A673 (cell line): ENCODE data around the gene CPNE8. TPM values are rescaled to one million over a fixed set of nuclear protein-coding genes. Genes with fewer than 3 reads are reported as not detected.

Source experiments
- BruUV-seq: library from RNA; stranded (reverse); fragments of 400-500 nt; replicated peaks from 2 replicates; lab custom pipeline; 2021; lab: Mats Ljungman, UMichigan
- CTCF ChIA-PET: fragments of 300-600 bp; sonication (Branson Sonifier 250); formaldehyde crosslinking; loops from one replicate; lab custom pipeline; 2022; ENCODE audit warnings: antibody characterized with exemption; lab: Charles Lee
- POLR2A ChIA-PET: fragments of 300-600 bp; sonication (Branson Sonifier 250); formaldehyde crosslinking; loops from one replicate; lab custom pipeline; 2022; ENCODE audit warnings: antibody characterized with exemption; ENCODE audit not compliant: low non-redundant PET; lab: Charles Lee
- DNase-seq: peaks from one replicate; pipeline ENCODE4 v3.0.0-alpha.2; 2015; ENCODE audit warnings: low spot score
- H3K27ac ChIP-seq: fragments of 200-600 bp; sonication (generic); 2 replicates; pipeline ENCODE4 v1.5.1; 2016; ENCODE audit warnings: mixed run types, low read depth, mild to moderate bottlenecking, mixed read lengths, antibody characterized with exemption, low read length; ENCODE audit not compliant: poor library complexity, severe bottlenecking
- H3K27me3 ChIP-seq: fragments of 200-600 bp; sonication (generic); replicated peaks from 2 replicates; pipeline ENCODE4 v1.6.1; 2017; ENCODE audit warnings: mixed run types, low read depth, mild to moderate bottlenecking, mixed read lengths, antibody characterized with exemption, low read length; ENCODE audit not compliant: insufficient read depth, poor library complexity
- H3K36me3 ChIP-seq: fragments of 200-600 bp; sonication (generic); 2 replicates; pipeline ENCODE4 v1.6.1; 2016; ENCODE audit warnings: mixed run types, mild to moderate bottlenecking, mixed read lengths, antibody characterized with exemption, low read length; ENCODE audit not compliant: insufficient read depth, poor library complexity, severe bottlenecking
- H3K4me1 ChIP-seq: fragments of 200-600 bp; sonication (generic); 2 replicates; pipeline ENCODE4 v1.6.1; 2017; ENCODE audit warnings: mixed run types, mild to moderate bottlenecking, mixed read lengths, antibody characterized with exemption, low read length; ENCODE audit not compliant: insufficient read depth, poor library complexity, severe bottlenecking
- H3K4me3 ChIP-seq: fragments of 200-600 bp; sonication (generic); 2 replicates; pipeline ENCODE4 v1.5.1; 2016; ENCODE audit warnings: low read depth, mixed run types, mild to moderate bottlenecking, mixed read lengths, low read length; ENCODE audit not compliant: poor library complexity, severe bottlenecking
- H3K9me3 ChIP-seq: fragments of 200-600 bp; sonication (generic); 2 replicates; pipeline ENCODE4 v1.6.1; 2016; ENCODE audit warnings: mixed run types, low read depth, mild to moderate bottlenecking, mixed read lengths, antibody characterized with exemption, low read length; ENCODE audit not compliant: poor library complexity, severe bottlenecking
- EZH2 ChIP-seq: fragments of 200-600 bp; sonication (generic); IDR thresholded peaks from 2 replicates; pipeline ENCODE4 v1.6.1; 2017; ENCODE audit warnings: borderline replicate concordance, low read depth, mild to moderate bottlenecking, mixed read lengths, antibody characterized with exemption, low read length; ENCODE audit not compliant: poor library complexity, severe bottlenecking
- intact Hi-C: fragments of 100-400 bp; cut with micrococcal nuclease; formaldehyde crosslinking; loops from one replicate; pipeline ENCODE4 v1.10.0; 2022; ENCODE audit not compliant: unreplicated experiment
- total RNA-seq: library from RNA; stranded (reverse); gene quantifications from 2 replicates; pipeline ENCODE4 v1.2.3, GENCODE V29; 2021
- TF ChIP-seq, protein P1 (sequence below): fragments of 300-800, 200-600 bp; sonication (generic); conservative IDR thresholded peaks from 2 replicates; pipeline ENCODE4 v1.5.1; 2017; ENCODE audit warnings: low read depth, mild to moderate bottlenecking, antibody characterized with exemption, low read length, moderate library complexity, mixed read lengths

CPNE8 gene
- total RNA-seq, 1 experiment from 2014 or later, result 1.3 TPM

DNA sequence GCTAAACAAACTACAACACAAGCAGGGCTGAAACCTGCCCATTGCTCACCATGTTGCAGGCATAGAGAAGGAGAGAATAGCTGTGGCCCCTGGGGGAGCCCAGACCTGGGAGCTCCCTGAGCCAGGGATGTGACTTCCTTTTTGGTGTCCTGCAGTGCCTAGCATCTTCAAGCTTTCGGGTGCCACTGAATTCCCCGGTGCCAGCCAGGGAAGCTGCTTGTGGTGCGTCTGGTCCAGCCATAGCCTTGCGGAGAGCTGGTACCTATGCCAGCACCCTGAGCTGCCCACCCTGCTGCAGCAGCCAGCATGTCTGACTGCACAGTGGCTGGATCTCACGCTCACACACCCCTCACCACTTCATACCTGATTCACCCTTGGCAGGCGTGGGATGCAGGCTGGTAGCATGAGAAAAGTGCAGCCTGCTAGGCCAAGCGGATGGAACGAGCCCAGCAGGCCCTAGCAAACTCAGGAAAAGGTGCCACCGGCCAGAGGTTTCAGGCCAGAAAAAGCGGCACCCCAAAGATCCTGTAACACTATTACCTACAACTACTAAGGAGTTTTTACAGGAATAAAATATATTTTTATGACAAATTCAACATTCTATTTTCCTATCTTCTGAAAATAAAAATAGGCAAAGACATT lies 183.7 kb downstream of the CPNE8 start:
- no peak for TF ChIP-seq EZH2
- TF ChIP-seq, protein P1, sequence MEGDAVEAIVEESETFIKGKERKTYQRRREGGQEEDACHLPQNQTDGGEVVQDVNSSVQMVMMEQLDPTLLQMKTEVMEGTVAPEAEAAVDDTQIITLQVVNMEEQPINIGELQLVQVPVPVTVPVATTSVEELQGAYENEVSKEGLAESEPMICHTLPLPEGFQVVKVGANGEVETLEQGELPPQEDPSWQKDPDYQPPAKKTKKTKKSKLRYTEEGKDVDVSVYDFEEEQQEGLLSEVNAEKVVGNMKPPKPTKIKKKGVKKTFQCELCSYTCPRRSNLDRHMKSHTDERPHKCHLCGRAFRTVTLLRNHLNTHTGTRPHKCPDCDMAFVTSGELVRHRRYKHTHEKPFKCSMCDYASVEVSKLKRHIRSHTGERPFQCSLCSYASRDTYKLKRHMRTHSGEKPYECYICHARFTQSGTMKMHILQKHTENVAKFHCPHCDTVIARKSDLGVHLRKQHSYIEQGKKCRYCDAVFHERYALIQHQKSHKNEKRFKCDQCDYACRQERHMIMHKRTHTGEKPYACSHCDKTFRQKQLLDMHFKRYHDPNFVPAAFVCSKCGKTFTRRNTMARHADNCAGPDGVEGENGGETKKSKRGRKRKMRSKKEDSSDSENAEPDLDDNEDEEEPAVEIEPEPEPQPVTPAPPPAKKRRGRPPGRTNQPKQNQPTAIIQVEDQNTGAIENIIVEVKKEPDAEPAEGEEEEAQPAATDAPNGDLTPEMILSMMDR, result no peak
- no TSS peak for BruUV-seq
- CTCF ChIA-PET, result no interaction called here

DNA sequence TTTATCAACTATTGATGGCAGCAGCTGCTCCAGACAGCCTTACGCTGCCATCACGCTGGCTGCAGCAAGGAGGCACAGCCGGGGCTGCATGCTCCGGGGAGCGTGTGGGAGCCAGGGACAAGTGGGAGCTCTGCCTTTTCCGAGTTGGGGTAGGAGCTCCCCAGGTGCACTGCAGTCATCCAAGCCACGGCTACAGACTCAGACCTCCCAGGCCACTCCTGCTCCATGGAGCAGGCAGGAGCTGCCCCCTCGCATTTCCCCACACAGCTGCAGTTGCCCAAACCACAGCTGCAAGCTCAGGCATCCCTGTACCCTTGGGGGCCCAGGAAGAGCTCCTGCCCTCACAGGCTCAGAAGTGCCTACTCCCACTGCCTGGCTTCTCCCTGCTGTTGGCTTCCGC lies 184.7 kb downstream of the CPNE8 start:
- Histone ChIP-seq H3K27me3 (no peaks in the 10 kb centered on the region), H3K4me1 (no peaks in the 10 kb centered on the region), H3K27ac (no peak overlapping the region), H3K4me3 (no peak overlapping the region), H3K36me3 (no peaks in the 10 kb centered on the region), H3K9me3 (peaks cover 7% of the 10 kb centered on the region)
- CTCF ChIA-PET, result no interaction called here
- POLR2A ChIA-PET, result no interaction called here
- intact Hi-C loops, result no loop called here
- TF ChIP-seq, protein P1, result no peak
- no peak for TF ChIP-seq EZH2
- no TSS peak for BruUV-seq
- DNase-seq, result no peak

More for the DNA sequence above, 183.7 kb downstream of the CPNE8 start:
- Histone ChIP-seq H3K9me3 (no peaks in the 10 kb centered on the region), H3K4me3 (no peak overlapping the region), H3K36me3 (no peaks in the 10 kb centered on the region), H3K27me3 (no peaks in the 10 kb centered on the region), H3K27ac (no peak overlapping the region), H3K4me1 (no peaks in the 10 kb centered on the region)
- POLR2A ChIA-PET, result no interaction called here
- no peak for DNase-seq
- intact Hi-C loops, result no loop called here

DNA sequence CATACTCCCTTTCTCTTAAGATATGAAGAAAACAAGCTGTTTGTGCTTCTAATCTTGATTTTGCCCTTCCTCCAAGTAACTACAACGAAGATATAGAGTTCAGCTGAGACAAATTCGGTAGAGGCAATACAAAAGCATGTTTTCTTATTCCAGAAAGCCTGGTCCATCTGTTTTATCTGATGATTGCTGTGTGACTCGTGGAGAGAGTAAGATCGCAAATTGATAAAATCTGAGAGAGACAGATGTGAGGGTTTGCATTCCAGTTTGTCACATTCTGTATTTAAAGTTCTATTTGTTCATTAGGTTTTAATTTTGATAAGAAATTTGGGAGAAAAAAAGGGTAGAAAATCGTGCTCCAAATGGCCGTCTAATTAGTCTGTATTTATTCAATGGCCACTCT lies 192.1 kb downstream of the CPNE8 start:
- ChIA-PET CTCF (no interaction called here), POLR2A (no interaction called here)
- BruUV-seq, result no TSS peak
- TF ChIP-seq, protein P1, result no peak
- no peak for TF ChIP-seq EZH2
- no peaks in the 10 kb centered on the region for H3K27me3 ChIP-seq
- no peak overlapping the region for H3K27ac ChIP-seq
- no peaks in the 10 kb centered on the region for H3K4me1 ChIP-seq
- H3K9me3 ChIP-seq, result peaks cover 7% of the 10 kb centered on the region
- H3K36me3 ChIP-seq, result no peaks in the 10 kb centered on the region
- intact Hi-C loops, result loop anchor here (10.0 kb wide), 1 partner anchor 58 kb away; no protein-coding TSS in a partner anchor
- no peak overlapping the region for H3K4me3 ChIP-seq
- no peak for DNase-seq
